Stimulated activated CD4-positive, alpha-beta T cell treated with anti-CD3 and anti-CD28 coated beads, Interleukin-2, amount 100 ng/mL, for 48 hours (primary cell): ENCODE results near the gene LMAN1.

ENCODE experiments used
- DNase-seq, 2 donors: peaks; one replicate each; pipeline ENCODE4 v3.0.0-alpha.2; 2020

LMAN1 gene

DNA sequence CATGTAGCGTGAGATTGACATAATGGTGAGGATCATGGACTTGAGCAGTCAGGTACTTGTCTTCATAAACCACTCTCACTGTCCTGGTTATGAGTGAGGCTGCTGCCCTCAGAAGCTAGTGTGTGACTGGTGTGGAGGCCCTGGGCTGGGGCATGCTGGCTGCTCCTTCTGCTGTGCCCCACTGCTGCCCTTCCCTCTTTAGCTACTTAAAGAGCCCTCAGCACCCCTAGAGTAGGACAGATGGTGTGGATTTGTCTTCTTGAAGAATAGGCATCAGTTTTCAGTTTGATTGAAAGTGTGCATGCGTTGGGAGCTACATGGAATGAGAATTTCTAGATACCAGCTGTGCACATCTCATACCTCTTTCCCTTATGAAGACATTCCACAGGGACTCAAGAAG, 56.1 kb downstream of the LMAN1 start:
- DNase-seq: no peak

DNA sequence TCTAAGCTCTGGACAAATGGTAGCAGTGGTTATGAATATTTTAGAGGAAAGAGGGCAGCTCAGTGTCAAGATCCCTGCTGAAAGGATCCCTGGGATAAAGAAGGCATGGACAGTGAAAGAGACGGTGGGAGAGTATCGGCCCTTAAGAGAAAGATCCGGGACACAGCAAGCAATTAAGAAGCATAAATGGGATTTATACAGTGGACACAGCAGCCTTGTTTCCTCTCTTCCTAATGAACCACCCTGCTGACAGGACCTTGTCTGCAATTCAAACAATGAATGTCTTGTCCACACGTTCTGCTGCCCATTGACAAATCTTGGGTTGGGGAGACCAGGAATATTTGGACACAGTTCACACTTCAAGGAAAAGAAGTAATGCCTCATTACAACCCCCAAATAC, 57.1 kb downstream of the LMAN1 start:
- no peak for DNase-seq

DNA sequence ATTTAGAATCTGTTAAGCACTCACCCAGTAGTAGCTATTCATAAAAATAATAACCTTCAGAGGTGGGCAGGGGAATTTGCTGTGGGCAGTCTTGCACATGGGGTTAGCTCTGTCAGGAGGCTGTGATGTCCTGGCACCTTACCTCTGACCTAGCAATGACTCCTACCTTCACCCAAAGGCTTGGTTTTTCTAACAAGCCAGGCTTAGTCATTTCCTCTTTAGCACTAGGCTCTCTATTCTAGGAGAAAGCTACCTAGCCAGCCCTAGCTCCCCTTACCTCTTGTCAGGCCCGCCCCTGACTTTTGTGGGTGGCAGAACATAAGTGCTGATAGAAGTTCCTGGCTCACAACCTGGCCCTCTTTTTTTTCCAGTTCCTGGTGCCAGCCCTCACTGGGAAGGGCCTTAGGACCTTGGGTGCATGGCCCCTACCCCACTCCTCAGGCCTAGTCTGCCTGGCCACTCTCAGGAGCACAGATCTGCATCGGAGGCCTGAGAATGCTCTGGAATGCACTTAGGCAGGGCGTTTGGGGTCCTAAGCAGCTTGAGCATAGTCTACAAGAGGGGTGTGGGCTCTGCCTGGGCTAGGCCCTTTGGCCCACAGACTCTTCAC, 58.3 kb downstream of the LMAN1 start:
- no peak for DNase-seq

DNA sequence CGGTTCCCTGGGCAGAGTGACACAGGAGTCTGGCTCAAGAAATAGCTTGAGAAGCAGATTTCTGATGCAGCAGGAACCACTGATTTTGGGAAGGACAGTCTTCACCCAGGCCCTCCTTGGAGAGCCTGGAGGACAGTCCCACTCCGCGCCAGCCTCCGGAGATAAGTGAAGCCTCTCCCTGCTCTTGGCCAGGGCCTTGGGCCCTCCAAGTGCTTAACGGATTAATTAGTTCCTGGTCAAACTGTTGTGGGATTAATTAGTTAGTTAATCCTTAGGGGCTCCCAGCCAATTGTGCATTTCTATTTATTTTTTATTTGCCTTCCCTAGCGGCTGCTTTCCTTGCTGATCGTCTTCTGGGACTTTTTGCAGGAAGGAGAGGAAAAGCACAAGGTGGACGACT, 60.2 kb downstream of the LMAN1 start:
- no peak for DNase-seq

DNA sequence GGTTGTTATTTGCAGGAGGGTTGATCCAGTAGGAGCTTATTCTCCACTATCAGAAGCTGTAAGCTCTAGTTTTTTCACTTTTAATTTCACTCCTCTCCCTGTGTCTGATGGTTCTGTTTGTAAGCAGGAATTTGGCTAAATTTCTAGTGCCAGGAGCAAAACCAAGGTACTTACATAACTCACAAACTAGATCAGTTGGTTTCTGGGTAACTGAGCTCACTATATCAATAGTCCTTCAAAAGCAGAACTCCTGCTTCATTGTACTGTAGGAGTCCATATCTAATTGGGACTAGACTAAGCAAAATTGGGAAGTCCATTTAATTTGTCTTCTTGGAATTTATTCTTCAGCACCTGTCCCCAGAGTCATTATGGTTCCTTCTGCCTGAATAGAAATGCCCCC, 65.7 kb downstream of the LMAN1 start:
- no peak for DNase-seq

DNA sequence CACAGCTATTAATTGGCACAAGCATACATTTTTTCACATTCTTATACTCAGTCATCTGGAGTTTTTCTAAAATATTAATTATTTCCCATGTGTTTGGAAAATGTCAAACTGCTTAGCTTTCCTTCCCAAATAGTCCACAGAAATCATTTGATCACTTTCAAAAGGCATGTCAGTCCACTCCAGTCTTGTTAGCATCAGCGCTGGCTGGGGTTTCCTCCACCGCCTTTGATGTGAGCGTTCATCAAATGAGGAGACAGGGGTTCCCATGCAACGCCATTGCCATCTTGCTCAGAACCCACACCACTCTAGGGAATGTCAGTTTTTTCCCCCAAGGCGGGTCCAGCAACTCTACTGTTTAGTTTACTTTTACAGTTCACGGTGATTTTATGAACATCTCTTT, 72.7 kb downstream of the LMAN1 start:
- DNase-seq: no peak

DNA sequence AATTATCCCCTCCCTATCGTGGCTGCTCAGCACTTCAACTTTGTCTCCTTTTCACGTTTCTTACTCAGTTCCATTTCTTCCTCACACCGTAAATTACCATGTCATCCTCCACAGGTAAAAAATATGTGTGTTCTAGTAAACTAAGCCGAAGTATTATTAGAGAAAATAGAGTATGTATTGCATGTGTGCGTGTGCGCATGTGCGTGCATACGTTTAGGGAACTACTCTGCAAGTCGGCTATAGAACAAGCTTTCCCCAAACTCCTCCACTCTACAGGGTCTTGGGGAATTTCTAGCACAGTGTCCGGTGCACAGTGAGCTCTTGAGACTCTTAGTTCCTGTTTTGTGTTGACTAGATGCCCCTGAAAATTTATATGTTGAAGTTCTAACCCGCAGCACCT, 76.7 kb downstream of the LMAN1 start:
- DNase-seq: no peak

DNA sequence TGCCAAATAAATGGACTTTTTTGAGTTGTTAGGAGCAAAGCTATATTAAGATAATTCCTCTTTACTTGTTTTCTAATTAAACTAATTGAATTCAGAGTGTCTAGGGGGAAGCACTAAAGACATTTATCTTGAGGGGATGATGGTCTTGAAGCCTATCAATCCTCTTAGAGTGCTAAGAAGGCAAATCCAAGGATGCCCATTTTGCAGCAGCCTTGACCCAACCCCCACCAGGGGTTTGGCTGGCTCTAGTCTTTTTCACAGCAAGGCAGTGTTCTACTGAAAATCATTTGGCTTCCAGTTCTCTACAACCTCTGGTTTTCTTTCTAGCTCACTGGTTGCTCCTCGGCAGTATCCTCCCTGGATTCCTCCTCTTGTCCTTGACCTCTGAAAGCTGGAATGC, 79.3 kb downstream of the LMAN1 start:
- DNase-seq: no peak

DNA sequence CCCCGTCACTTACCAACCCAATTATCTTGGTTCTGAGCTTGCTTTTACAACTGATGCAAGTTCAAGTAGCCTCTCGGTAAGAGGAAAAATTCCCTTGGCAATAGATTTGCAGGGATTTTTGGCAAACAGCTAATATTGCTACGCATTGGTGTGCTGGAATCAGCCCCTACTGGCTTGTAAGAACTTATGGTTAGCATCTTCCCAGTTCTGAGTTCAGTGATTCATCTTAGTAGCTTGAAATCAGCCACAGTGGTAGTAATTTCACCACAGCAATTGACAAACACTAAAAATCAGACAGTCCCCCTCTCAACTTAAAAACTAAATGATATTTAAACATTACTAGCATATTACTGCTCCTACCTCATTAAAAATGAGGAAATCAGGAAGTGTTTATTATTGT, 79.9 kb downstream of the LMAN1 start:
- no peak for DNase-seq

DNA sequence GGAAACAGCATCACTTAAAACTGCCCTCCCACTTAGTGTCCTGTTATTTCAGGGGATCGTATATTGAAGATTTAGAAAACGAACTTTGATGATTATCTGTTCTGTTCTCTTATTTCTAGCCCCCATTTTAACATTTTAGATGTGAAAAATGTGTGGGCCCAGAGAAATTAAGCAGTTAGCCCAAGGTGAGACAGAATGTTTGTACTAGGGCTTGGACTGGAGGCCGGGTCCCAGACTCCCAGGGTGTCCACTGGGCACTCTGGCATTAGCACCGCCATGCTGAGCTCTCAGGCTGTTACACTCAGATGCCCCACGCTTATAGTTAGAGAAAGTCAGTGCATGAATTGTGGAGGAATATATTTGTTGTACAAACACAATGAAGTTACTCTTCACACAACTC, 80.3 kb downstream of the LMAN1 start:
- no peak for DNase-seq
